ENCODE measurements around the gene TUT7. TPM values are rescaled to one million over a fixed set of nuclear protein-coding genes. Genes with fewer than 3 reads are reported as not detected.
A peak's percentile ranks its signal among the peaks of the same experiment; 100 is the strongest.
"Not testable (repeated sequence)": the region's sequence is repeated elsewhere in the genome, so short reads cannot be mapped to it uniquely, and the experiment has no call there.

The TUT7 gene
- total RNA-seq, 1 experiment from 2014 or later = 21.5 TPM

DNA sequence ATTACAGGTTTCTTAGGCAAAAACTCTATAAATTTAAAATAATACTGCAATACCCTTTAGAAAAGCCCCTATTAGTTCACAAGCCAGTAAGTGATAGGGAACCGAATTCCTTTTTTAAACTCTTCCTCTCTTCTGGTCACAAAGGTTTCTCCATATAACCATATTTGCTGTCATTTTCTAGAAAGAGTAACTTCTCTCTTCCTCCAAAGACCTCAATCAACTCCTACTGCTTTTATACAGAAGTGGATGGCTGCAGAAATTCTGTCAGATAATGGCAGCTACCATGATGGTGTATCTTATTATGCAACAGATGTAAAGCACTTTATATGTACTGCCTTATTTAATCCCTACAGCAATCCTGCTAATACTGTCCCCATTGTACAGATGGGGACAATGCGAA lies 6.2 kb downstream of the TUT7 start:
- no peak for DNase-seq (ENCODE audit: low spot score)

DNA sequence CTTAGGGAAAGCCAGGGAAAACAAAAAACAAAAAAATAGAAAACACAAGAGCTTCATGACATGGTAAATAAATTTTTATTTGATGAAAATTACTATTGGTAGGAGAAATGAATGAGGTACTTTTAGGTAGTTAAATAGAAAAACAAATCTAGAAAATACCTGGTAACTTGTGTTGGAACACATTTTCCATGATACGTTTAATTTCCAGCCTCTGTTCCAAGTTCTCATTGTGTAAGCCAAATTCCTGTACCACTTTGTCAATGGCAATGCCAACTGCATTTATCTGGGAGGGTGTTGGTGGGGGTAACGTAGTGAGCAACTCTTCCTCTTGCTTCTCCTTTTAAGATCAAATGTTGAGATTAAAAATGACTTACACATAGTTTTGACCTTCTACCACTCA lies 9.4 kb downstream of the TUT7 start:
- no peak for DNase-seq (ENCODE audit: low spot score)

DNA sequence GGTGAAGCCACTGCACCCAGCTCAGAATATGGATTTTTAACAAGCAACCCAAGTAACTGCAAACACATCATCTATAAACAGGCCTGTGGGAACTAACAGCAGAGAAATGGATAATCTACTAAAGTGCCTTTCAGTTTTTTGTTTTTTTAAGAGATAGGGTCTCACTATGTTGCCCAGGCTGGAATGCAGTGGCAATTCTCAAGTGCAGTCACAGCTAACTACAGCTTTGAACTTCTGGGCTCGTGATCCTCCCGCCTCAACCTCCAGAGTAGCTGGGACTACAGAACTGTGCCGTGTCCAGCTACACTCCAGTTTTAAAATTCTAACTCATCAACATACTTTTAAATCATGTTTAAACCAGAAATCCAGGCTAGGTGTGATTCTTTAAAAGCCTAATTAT lies 11.9 kb downstream of the TUT7 start:
- no peak for DNase-seq (ENCODE audit: low spot score)

DNA sequence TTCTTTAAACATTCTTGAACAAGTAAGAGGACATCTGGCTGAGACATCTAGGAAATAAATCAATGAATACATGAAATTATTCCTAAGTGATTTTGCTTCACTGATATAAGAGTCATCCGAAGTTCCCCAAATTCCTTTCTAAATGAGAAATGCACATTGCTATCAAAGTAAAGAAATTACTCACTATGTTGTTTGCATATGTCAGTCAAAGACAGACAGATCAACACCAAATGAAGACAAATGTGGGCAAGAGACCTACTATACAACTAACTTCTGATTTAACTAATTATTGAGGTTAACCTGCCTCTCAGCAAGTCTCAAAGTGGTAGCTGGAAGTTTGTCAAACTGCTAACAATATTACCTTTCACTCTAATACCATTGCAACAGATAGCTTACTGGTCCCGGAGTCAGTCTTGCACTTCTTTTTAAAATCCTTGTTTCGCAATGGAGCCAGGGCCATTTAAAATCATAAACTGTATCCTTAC lies 13.2 kb downstream of the TUT7 start:
- peak; percentile 70 for DNase-seq (ENCODE audit: low spot score)

DNA sequence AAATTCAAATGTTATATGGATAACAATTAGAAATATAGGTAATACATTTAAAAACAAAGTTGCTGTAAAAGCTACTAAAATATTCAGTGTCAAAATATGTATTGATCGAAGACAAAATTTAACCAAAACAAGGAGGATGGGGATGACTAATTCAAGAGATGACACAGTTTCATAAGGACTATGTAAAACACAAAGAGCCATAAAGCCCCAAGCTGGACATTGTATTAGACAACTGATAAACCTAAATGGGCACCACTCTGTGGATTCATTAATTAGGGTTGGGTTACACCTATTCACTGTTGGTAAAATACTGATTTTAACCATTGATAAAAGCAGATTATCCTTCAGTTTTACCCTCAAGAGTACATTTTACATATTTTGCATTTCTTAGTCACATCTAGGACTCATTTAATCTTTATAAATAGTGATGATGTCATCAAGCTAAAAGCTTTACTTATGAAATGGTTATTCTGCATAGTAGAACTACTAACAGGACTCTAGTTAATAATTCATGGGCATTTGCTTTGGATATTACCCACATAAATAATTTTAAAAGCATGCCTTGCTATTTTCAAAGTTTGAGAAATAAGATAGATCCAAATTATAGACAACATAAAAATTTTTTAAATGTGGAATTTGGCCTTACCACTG lies 13.7 kb downstream of the TUT7 start:
- peak; percentile 13 for DNase-seq (ENCODE audit: low spot score)

DNA sequence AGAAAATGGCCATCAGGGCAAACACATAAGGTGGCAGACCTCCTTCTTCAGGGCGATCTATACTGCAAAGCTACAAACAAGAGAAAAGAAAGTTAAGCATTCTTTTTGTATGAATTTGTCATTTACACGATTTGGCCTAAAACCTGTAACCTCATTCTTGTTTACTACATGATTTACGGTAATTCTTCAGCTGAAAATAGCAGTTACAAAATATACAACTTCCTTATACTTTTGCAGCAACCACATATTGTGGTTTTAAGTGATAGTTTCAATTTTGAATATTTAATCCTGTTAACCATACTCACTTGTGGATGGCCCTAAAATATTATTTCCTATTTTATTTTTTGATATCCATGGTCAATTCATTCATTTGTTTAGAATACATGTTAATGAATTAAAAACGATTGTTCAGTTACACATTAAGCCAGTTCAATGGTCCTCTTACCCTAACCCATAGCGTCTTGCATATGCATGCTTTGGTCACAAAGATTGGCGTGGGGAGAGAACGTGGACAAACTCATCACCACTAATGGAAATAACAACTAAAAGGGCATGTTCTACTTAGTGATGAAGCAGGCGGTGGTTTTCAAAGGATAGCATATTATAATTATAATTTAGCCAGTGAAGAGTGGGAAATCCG lies 16.6 kb downstream of the TUT7 start:
- no peak for DNase-seq (ENCODE audit: low spot score)

DNA sequence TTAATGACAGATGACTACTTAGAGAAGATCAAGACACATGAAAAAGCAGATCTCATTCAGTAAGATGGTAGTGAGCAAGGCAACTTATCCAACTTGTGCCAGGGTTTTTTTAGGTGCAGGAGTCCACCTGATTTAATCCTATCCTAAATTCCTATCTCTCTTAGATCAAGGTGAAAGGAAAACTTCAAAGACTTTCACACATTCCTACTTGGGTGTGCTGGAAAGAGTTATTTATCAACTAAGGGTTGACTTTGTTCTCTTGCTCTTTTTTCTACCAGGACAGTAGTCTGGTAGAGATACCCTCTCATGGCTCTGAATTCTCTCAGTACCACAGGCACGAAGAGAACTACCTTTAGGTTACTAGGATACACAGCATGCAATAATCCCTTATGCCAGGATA lies 18.2 kb downstream of the TUT7 start:
- no peak for DNase-seq (ENCODE audit: low spot score)

DNA sequence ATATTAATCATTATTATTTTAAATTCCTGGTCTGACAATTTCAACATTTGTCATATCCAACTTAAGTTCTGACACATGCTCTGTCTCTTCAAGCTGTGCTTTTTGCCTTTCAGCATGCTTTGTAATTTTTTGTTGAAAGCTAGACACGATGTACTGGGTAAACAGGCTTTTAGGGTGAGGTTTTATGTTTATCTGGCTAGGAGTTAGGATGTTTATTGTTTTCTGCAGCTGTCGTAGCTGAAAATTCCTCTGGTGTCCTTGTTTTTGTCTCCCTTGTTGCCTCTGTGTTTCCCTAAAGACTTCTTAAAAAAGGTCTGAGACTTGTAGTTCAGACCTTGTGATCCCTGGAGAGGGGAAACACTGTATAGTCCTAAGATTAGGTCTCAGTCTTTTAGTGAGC lies 20.6 kb downstream of the TUT7 start:
- no peak for DNase-seq (ENCODE audit: low spot score)

DNA sequence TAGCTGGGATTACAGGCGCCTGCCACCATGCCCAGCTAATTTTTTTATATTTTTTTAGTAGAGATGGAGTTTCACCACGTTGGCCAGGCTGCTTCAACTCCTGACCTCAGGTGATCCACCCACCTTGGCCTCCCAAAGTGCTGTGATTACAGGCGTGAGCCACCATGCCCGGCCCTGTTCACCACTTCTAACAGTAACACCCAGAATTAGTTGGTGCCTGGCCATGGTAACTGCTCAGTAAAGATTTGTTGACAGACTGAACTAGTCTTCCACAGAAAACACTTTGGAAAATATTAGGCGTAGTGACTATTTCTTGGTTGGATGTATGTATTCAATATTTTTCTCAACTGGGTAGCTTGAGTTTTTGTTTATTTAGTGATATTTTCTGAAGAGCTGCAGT lies 24.0 kb downstream of the TUT7 start:
- DNase-seq (ENCODE audit: low spot score) = no peak

DNA sequence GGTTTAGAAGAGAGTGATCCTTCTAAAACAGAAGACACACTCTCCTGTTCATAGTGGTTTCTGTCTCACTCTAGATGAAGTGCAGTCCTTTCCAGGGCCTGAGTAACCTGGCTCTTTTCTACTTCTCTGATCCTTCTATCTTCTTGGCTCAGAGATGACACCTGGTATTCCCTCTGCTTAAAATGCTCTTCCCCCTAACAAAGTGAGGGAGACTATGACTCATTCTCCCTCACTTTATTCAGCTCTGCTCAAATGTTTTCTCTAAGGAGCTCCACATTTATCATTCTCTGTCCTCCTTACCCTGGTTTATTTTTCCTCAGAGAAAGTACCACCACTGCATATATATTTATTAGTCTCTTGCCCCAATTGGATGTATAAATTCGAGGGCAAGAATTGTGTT lies 24.6 kb downstream of the TUT7 start:
- peak; percentile 27 for DNase-seq (ENCODE audit: low spot score)

DNA sequence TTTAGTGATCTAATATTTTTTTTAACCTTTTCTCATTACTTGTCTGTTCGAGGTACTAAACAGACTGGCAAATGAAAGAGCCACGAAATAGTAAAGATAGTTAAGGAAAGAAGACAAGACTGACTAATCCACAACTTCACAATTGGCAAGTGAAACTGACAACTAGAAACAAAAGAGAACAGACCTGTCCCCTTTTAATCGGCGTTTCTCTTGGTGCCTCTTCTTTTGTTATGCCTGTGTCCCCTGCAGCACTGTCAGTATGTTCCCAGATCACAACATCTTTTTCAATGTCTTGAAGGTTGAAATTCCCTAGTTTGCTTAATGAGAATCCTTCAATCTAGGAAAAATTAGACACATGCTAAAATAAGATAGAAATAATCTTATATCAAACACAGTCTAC lies 26.1 kb downstream of the TUT7 start:
- DNase-seq (ENCODE audit: low spot score) = no peak

DNA sequence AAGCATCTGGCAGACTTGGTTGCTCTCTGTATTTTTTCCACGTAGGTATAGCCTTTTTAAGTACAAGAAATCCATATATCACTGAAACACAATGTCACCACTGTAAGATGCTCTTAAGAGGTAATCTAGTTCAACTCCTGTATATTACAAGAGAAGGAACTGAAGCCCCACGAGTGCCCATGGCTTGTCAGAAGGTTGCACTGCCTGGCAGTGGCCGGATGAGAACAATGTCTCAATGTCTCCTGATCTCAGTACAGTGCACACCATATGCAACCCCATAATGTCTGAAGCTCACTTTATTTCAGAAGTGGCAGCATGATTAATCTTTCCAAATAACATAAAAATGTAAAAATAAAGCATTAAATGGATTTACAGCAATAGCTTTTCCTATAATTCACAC lies 27.7 kb downstream of the TUT7 start:
- DNase-seq (ENCODE audit: low spot score) = no peak

DNA sequence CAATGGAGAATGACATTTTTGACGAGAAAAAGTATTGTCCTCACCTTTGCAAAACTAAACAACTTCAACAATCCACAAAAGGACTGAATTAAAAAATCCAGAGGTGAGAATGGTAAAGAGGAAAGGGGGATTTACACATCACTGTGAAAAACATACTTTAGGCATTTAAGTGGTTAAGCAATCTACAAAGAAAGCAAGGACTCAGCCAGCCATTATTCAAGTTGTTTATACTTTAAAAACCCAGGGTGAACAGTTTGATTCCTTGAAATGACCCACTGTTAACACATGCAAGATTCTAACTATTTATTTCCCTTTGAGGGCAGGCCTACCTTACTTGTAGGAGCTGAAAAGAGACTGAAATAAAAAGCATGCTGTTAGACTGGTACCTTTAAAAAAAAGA lies 29.3 kb downstream of the TUT7 start:
- no peak for DNase-seq (ENCODE audit: low spot score)

DNA sequence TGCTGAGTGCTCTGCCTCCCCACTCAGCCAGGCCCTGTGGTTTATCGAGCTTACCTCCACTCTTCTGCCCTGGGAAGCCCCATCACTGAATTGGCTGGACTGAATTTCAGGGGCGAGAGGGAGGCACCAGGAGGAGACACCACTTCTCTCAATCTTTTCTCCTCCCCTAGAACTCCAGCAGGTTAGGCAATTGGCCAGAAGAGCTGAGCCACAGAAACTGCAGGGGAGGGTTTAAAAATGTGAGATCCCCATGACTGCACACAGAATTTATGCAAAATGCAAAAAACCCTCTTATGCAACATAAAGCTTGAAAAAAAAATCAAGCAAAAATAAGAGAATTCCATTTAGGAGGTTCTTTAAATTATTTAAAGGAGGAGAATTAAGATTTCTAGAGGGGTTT lies 29.9 kb downstream of the TUT7 start:
- DNase-seq (ENCODE audit: low spot score) = no peak

DNA sequence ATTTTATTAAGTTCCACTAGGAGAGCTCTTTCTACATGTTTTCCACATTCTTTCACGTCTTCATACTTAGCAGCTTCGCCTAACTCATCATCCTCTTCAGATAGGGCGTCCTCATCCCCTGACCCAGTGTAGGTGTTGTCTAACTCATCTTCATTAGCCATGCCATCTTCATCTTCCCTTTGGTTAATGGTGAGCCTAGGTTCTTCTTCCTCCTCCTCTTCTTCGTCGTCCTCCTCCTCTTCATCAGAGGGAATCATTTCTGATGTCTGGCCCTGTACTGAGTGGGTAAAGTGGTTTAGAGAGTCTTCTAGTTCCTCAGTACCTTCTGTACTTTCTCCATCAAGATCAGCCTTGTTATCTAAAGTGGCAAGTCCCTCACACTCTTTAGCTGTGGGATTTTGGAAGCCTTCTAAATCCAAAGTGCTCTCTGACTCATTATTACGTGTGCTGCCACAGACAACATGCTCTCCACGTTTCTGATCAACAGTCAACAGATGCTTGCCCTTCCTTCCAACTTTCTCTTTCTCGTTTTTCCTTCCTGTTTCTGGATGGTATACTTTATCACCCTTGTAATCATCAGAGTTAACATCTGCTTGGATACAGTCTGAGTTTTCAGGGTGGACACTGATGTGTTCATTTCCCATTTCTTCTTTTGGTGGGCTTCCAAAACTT lies 31.1 kb downstream of the TUT7 start:
- DNase-seq (ENCODE audit: low spot score) = peak; percentile 33

DNA sequence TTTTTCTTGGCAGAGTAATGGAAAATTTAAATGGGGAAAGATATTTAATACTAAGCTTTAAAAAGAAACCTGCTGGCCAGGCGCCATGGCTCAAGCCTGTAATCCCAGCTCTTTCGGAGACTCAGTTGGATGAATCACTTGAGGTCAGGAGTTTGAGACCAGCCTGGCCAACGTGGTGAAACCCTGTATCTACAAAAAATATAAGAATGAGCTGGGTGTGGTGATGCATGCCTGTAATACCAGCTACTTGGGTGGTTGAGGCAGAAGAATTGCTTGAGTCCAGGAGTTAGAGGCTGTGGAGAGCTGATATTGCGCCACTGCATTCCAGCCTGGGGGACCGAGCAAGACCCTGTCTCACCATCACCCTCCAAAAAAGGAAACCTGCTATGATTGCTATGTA lies 32.8 kb downstream of the TUT7 start:
- peak; percentile 70 for DNase-seq (ENCODE audit: low spot score)

DNA sequence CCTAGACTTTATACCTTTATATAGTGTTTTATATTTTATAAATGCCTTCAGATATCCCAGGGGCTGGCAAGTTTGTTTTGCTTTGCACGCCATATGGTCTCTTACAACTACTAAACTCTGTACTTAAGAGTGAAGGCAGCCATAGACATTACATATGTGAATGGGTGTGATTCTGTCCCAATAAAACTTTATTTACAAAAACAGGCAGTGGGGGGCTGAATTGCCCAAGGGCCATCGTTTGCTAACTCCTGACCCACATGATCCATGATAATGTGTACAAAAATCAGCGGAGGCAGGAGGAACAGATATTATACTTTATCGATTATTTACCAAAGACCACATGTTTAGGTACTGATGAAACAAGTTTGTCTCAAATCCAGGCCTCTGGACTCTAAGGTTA lies 36.0 kb downstream of the TUT7 start:
- no peak for DNase-seq (ENCODE audit: low spot score)

DNA sequence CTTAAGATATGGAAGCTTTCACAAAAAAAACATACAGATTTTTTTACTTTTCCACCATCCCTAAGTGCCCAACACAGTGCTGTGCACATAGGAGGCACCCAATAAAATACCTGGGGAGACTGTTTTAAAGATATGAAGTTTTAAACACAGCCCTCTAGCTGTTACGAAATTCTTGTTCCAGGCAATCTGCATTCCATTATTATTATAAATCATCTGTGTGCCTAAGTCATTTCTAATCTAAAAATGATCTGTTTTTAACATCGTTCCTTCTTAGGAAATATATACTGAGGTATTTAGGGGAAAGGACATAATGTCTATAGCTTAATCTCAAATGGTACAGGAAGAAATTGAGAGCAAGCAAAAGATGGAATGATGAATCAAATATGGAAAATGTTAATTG lies 39.1 kb downstream of the TUT7 start:
- DNase-seq (ENCODE audit: low spot score) = no peak

DNA sequence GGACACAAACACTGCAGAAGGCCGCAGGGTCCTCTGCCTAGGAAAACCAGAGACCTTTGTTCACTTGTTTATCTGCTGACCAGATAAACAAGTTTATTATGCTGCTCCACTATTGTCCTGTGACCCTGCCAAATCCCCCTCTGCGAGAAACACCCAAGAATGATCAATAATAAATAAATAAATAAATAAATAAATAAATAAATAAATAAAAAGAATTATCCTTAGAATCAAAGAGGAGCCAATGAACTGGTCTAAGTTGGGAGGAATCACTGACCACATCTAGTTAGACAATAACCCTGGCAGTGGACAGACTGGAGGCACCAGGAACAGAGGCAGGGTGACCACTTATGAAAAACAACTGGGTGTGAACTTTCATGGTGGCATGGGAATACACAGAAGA lies 41.3 kb downstream of the TUT7 start:
- DNase-seq (ENCODE audit: low spot score) = not testable (repeated sequence)

DNA sequence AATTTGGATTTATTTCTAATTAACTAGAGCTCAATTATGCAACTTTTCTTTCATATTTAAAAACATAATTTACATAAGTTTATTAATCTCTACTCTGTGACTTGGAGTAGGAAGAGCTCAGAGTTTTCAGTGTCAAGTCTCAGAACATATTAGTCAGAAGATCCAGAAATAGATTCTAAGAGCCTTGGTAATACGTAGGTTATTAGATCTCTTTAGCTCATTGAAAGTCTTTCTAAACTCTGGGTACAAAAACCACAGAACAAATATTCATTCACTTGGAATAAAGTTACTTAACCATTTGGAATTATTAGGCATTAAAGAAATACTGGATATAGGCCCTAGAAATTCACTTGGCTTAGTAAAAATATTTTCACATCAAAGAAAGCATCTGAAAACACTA lies 45.5 kb downstream of the TUT7 start:
- DNase-seq (ENCODE audit: low spot score) = no peak

DNA sequence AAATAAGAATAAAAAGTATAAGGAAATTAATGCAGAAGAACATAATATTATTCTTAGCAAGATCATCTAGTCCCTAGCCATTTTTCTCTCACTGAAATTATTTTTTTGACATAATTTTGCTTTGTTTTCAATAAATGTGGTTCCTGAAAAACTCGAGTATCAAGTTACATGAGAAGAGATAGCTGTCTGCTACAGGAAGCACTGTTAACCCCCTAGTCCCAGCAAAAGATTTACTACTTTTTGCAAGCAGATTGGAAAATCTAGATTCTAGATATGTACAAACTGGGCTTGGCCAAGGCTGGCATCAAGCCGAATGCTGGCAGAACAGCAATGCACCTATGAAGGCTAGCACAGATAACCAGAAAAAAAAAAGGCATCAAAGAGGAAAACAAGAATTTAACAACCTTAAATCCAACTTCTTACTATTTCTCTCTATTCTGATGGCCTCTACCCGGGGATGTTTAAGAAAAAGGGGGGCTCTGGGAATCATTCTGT lies 49.9 kb downstream of the TUT7 start:
- DNase-seq (ENCODE audit: low spot score) = no peak

DNA sequence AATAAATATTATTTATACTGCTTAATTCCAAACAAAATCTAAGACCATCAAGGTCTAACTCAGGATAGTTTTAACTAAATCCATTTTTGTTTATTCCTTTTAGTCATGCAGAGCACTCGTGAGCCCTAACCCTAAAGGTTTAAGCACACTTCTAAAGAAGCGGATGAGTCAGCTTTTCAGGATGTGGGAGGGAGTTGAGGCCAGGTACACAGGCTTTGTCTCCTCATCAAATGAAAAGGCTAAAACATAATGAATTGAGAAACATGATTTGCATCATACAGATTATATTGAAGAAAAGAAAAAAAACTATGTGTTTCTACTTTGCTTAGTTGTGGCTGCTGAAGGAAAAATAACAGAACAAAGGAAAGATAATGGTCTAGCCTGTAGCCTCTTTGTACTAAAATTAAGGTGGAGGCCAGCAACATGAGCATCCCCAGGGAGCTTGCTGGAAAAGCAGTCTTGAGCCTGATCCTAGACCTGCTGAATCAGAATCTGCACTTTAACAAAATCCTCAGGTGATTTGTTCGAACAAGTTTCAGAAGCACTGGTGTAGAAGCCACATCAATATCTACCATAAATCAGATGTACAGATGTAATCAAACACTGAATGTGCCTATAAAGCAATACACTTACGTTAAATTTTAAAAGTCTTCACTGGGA lies 50.8 kb downstream of the TUT7 start:
- peak; percentile 28 for DNase-seq (ENCODE audit: low spot score)

DNA sequence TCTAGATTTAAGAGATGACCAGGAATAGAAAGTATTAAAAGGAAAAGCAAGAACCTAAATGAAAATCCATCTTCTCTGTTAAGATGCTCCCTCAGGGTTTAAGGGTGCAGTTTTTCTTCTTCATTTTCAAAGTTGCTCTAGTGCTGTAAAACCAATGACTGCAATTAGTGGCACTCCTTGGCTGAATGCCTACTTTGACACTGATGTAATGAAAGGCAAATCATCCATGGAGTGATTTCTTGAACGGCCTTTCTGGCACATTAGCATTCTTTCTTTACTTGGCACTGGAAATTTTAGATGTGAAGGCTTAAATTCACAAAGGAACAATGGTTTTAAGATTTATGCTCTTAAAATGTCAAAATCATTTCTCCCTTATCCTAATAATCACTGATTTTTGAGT lies 52.5 kb downstream of the TUT7 start:
- DNase-seq (ENCODE audit: low spot score) = no peak

All from A172 (cell line).